DOHH2 (cell line): ENCODE results near the gene MIER3.

ENCODE experiments used
- CTCF ChIP-seq: fragments of 200-600 bp; sonication (generic); IDR thresholded peaks from one replicate; pipeline ENCODE4 v1.5.1; 2014; ENCODE audit warnings: antibody characterized with exemption, mild to moderate bottlenecking, low read depth, low read length; ENCODE audit not compliant: poor library complexity, severe bottlenecking
- EZH2phosphoT487 ChIP-seq: fragments of 200-600 bp; sonication (generic); IDR thresholded peaks from 2 replicates; pipeline ENCODE4 v1.6.1; 2017; ENCODE audit warnings: borderline replicate concordance, mild to moderate bottlenecking, antibody characterized with exemption, low read length, moderate library complexity, mixed read lengths

GRCh38 chr5:56963246-56963645 is 11.3 kb upstream of the MIER3 start:
- TF ChIP-seq CTCF (no peak), EZH2phosphoT487 (no peak)
